ENCODE data around the gene MRPL23. TPM values are rescaled to one million over a fixed set of nuclear protein-coding genes. Genes with fewer than 3 reads are reported as not detected.

Gene MRPL23
- total and polyA plus RNA-seq, 2 of the 8 experiments (the other 6 are each of a cell fraction or from before 2014, with no cell fraction given) = 86.4 to 244 TPM

- H2AK5ac ChIP-seq (ENCODE audit: low read depth, low read length) = no peak overlapping the region
- no peak overlapping the region for H3K4ac ChIP-seq (replicated peaks; ENCODE audit: insufficient read length, low read depth, low read length)
- no peak overlapping the region for H3K27ac ChIP-seq (ENCODE audit: low read depth, low read length)
- no peaks in the 10 kb centered on the region for H3K4me1 ChIP-seq (replicated peaks in 1 of 4; ENCODE audit: control insufficient read depth in 3 of 4, insufficient read depth in 4 of 4, low read length in 3 of 4)
- H3K18ac ChIP-seq (ENCODE audit: extremely low read depth, low read length) = no peak overlapping the region
- H2BK15ac ChIP-seq (ENCODE audit: low read length) = no peak overlapping the region
- H4K8ac ChIP-seq (ENCODE audit: extremely low read depth, insufficient read depth, low read length) = no peak overlapping the region
- no peak overlapping the region for H2BK5ac ChIP-seq (ENCODE audit: low read depth, low read length)
- H3K9ac ChIP-seq (replicated peaks in 1 of 4; ENCODE audit: extremely low read depth in 1 of 4, low read depth in 3 of 4, low read length in 3 of 4) = no peak overlapping the region
- ChIA-PET CTCF (ENCODE audit: partially characterized antibody) (interaction anchor here (0.7 to 6.6 kb wide), 22 partner anchors 9 to 274 kb away, joined by 3 to 100 read pairs (median 3); partner anchors contain the start of gene TNNT3), POLR2A (ENCODE audit: partially characterized antibody) (interaction anchor here (0.7 to 1.9 kb wide), 6 partner anchors 8 to 64 kb away, joined by 3 to 5 read pairs (median 3); partner anchors contain the start of gene MRPL23)
- no peak overlapping the region for H2BK12ac ChIP-seq (ENCODE audit: low read depth, low read length)
- H3K4me2 ChIP-seq (ENCODE audit: insufficient read depth in 1 of 2, low read depth in 2 of 2, low read length in 2 of 2) = no peak overlapping the region
- H3K23me2 ChIP-seq (ENCODE audit: low read depth, low read length) = no peaks in the 10 kb centered on the region
- no peak overlapping the region for H3K23ac ChIP-seq (ENCODE audit: insufficient read length)
- H3K79me2 ChIP-seq (ENCODE audit: control insufficient read depth in 1 of 2, insufficient read depth in 2 of 2, low read length in 2 of 2) = no peaks in the 10 kb centered on the region
- H2AFZ ChIP-seq (ENCODE audit: low read length) = no peak overlapping the region
- H3K56ac ChIP-seq (replicated peaks; ENCODE audit: insufficient read length, low read depth, low read length) = no peak overlapping the region
- H4K20me1 ChIP-seq (replicated peaks in 1 of 2; ENCODE audit: control insufficient read depth in 1 of 2, insufficient read depth in 2 of 2, low read length in 2 of 2) = no peaks in the 10 kb centered on the region
- H2BK20ac ChIP-seq (ENCODE audit: low read length) = no peak overlapping the region
- no peak overlapping the region for H4K91ac ChIP-seq (replicated peaks; ENCODE audit: insufficient read length, low read length)
- H3K27me3 ChIP-seq (replicated peaks in 1 of 4; ENCODE audit: control insufficient read depth in 3 of 4, extremely low read depth in 1 of 4, insufficient read depth in 3 of 4, low read length in 3 of 4) = no peaks in the 10 kb centered on the region
- no peak overlapping the region for H2BK120ac ChIP-seq (replicated peaks; ENCODE audit: low read depth, low read length)
- FAIRE-seq = no peak
- H4K5ac ChIP-seq (ENCODE audit: insufficient read length, low read depth, low read length) = no peak overlapping the region
- no peaks in the 10 kb centered on the region for H3K36me3 ChIP-seq (ENCODE audit: control insufficient read depth in 2 of 4, insufficient read depth in 4 of 4, low read length in 3 of 4)
- H3K14ac ChIP-seq (ENCODE audit: insufficient read length) = no peak overlapping the region
- H3K4me3 ChIP-seq (ENCODE audit: extremely low read depth in 1 of 4, insufficient read depth in 2 of 4, low read depth in 3 of 4, low read length in 4 of 4) = no peak overlapping the region
- H3K79me1 ChIP-seq (ENCODE audit: low read depth, low read length) = no peaks in the 10 kb centered on the region
- WGBS, 2 experiments (ENCODE audit: extremely low coverage in 1 of 2, insufficient coverage in 1 of 2, insufficient read length in 1 of 2, insufficient replicate concordance in 2 of 2, low coverage in 1 of 2, low lambda C conversion rate in 2 of 2, missing lambda C conversion rate in 1 of 2) = no CpG with 5 or more reads among the region's 21 CpGs
- H3K9me3 ChIP-seq (ENCODE audit: insufficient read depth in 2 of 2, low read depth in 1 of 2, low read length in 1 of 2) = no peaks in the 10 kb centered on the region
- DNase-seq (ENCODE audit: low read depth in 1 of 2, low spot score in 2 of 2) = no peak
- no peak for TF ChIP-seq RFX5 (IDR thresholded peaks at IDR 0.05; ENCODE audit: borderline replicate concordance, low read depth, low read length)
- TF ChIP-seq USF2 (IDR thresholded peaks at IDR 0.05; ENCODE audit: low read length) = no peak
- TF ChIP-seq CHD2 (IDR thresholded peaks at IDR 0.05; ENCODE audit: low read length) = no peak
- no peak for TF ChIP-seq ATF3 (IDR thresholded peaks at IDR 0.05; ENCODE audit: insufficient read depth, low read depth, low read length)
- TF ChIP-seq SP4 (IDR thresholded peaks at IDR 0.05; ENCODE audit: low read length) = no peak
- no peak for TF ChIP-seq ATF2 (IDR thresholded peaks at IDR 0.05; ENCODE audit: low read length)
- no peak for TF ChIP-seq HDAC2 (IDR thresholded peaks at IDR 0.05; ENCODE audit: borderline replicate concordance in 1 of 2, low read depth in 2 of 2, low read length in 2 of 2)
- no peak for TF ChIP-seq POLR2AphosphoS5 (IDR thresholded peaks at IDR 0.05; ENCODE audit: low read depth, low read length)
- no peak for TF ChIP-seq SIRT6 (IDR thresholded peaks at IDR 0.05; ENCODE audit: low read length)
- TF ChIP-seq CBX8 (IDR thresholded peaks at IDR 0.05; ENCODE audit: borderline replicate concordance, low read depth, low read length) = no peak
These were observed 20.6 kb downstream of the MRPL23 start for GRCh38 chr11:1967641-1968225.

Data from H1 (cell line).